NT2/D1 (cell line): ENCODE measurements around the gene TBPL1.
"Not testable (repeated sequence)": the region's sequence is repeated elsewhere in the genome, so short reads cannot be mapped to it uniquely, and the experiment has no call there.

ENCODE experiments used
- DNase-seq: peaks from one replicate; pipeline ENCODE4 v3.0.0-alpha.2; 2011; ENCODE audit warnings: low read depth, low spot score
- H3K27me3 ChIP-seq: 2 replicates; pipeline ENCODE4 v1.6.0; 2011; ENCODE audit warnings: mild to moderate bottlenecking; ENCODE audit not compliant: insufficient read length, insufficient read depth
- H3K36me3 ChIP-seq: 2 replicates; pipeline ENCODE4 v1.6.1; 2011; ENCODE audit warnings: mild to moderate bottlenecking, low read length, mixed read lengths; ENCODE audit not compliant: insufficient read depth, insufficient read length
- H3K4me1 ChIP-seq: 2 replicates; pipeline ENCODE4 v1.5.1; 2011; ENCODE audit not compliant: insufficient read depth, insufficient read length
- H3K4me3 ChIP-seq: 2 replicates; pipeline ENCODE4 v1.5.1; 2011; ENCODE audit warnings: low read depth; ENCODE audit not compliant: insufficient read length
- H3K9ac ChIP-seq: 2 replicates; pipeline ENCODE4 v1.6.0; 2011; ENCODE audit warnings: low read depth; ENCODE audit not compliant: insufficient read length
- H3K9me3 ChIP-seq: 2 replicates; pipeline ENCODE4 v1.5.1; 2011; ENCODE audit warnings: mild to moderate bottlenecking, low read length; ENCODE audit not compliant: insufficient read depth
- SUZ12 ChIP-seq: IDR thresholded peaks from 2 replicates; pipeline ENCODE4 v1.6.1; 2011; ENCODE audit not compliant: insufficient read length, insufficient read depth; ENCODE audit errors: extremely low read depth
- YY1 ChIP-seq: IDR thresholded peaks from 2 replicates; pipeline ENCODE4 v1.6.1; 2011; ENCODE audit not compliant: insufficient read length, insufficient read depth
- ZNF274 ChIP-seq: IDR thresholded peaks from 2 replicates; pipeline ENCODE4 v1.6.1; 2011; ENCODE audit warnings: mild to moderate bottlenecking, low read depth, low read length

Gene TBPL1

GRCh38 chr6:133959667-133960368 is 6.8 kb downstream of the TBPL1 start:
- Histone ChIP-seq H3K9ac (no peak overlapping the region), H3K4me1 (no peaks in the 10 kb centered on the region)
- DNase-seq = no peak

GRCh38 chr6:133961831-133962230 is 8.8 kb downstream of the TBPL1 start:
- no peak overlapping the region for H3K4me3 ChIP-seq
- H3K36me3 ChIP-seq = peaks cover 2% of the 10 kb centered on the region
- H3K4me1 ChIP-seq = no peaks in the 10 kb centered on the region
- no peak for TF ChIP-seq SUZ12
- no peak for TF ChIP-seq YY1
- TF ChIP-seq ZNF274 = no peak
- no peak for DNase-seq
- H3K27me3 ChIP-seq = no peaks in the 10 kb centered on the region
- H3K9me3 ChIP-seq = no peaks in the 10 kb centered on the region
- no peak overlapping the region for H3K9ac ChIP-seq

More at GRCh38 chr6:133959667-133960368, 6.8 kb downstream of the TBPL1 start:
- Histone ChIP-seq H3K4me3 (no peak overlapping the region), H3K27me3 (no peaks in the 10 kb centered on the region), H3K9me3 (no peaks in the 10 kb centered on the region), H3K36me3 (peaks cover 2% of the 10 kb centered on the region)
- TF ChIP-seq SUZ12 (no peak), ZNF274 (no peak), YY1 (no peak)

- Histone ChIP-seq H3K27me3 (no peaks in the 10 kb centered on the region), H3K36me3 (peaks cover 2% of the 10 kb centered on the region), H3K9ac (no peak overlapping the region), H3K4me3 (no peak overlapping the region), H3K9me3 (no peaks in the 10 kb centered on the region), H3K4me1 (no peaks in the 10 kb centered on the region)
- DNase-seq = no peak
- no peak for TF ChIP-seq YY1
- TF ChIP-seq ZNF274 = no peak
- no peak for TF ChIP-seq SUZ12
Observed at GRCh38 chr6:133964052-133964451, 11.0 kb downstream of the TBPL1 start.

GRCh38 chr6:133964702-133965101 is 11.7 kb downstream of the TBPL1 start:
- TF ChIP-seq SUZ12 (no peak), YY1 (no peak), ZNF274 (no peak)
- Histone ChIP-seq H3K27me3 (no peaks in the 10 kb centered on the region), H3K4me3 (no peak overlapping the region), H3K36me3 (no peaks in the 10 kb centered on the region), H3K4me1 (no peaks in the 10 kb centered on the region), H3K9me3 (no peaks in the 10 kb centered on the region), H3K9ac (no peak overlapping the region)
- no peak for DNase-seq

GRCh38 chr6:133965817-133966360 is 12.9 kb downstream of the TBPL1 start:
- TF ChIP-seq YY1 (no peak), SUZ12 (no peak), ZNF274 (no peak)
- no peaks in the 10 kb centered on the region for H3K4me1 ChIP-seq
- no peaks in the 10 kb centered on the region for H3K36me3 ChIP-seq
- H3K4me3 ChIP-seq = no peak overlapping the region
- no peak overlapping the region for H3K9ac ChIP-seq
- no peaks in the 10 kb centered on the region for H3K9me3 ChIP-seq
- DNase-seq = no peak
- H3K27me3 ChIP-seq = no peaks in the 10 kb centered on the region

GRCh38 chr6:133966654-133967329 is 13.8 kb downstream of the TBPL1 start:
- Histone ChIP-seq H3K36me3 (no peaks in the 10 kb centered on the region), H3K9ac (no peak overlapping the region), H3K9me3 (no peaks in the 10 kb centered on the region), H3K27me3 (no peaks in the 10 kb centered on the region), H3K4me1 (no peaks in the 10 kb centered on the region), H3K4me3 (no peak overlapping the region)
- no peak for TF ChIP-seq YY1
- no peak for TF ChIP-seq SUZ12
- no peak for TF ChIP-seq ZNF274
- DNase-seq = no peak

- no peak for DNase-seq
- no peaks in the 10 kb centered on the region for H3K36me3 ChIP-seq
- H3K9ac ChIP-seq = no peak overlapping the region
- no peaks in the 10 kb centered on the region for H3K27me3 ChIP-seq
- no peaks in the 10 kb centered on the region for H3K4me1 ChIP-seq
- no peak for TF ChIP-seq YY1
- H3K4me3 ChIP-seq = no peak overlapping the region
- no peaks in the 10 kb centered on the region for H3K9me3 ChIP-seq
Observed at GRCh38 chr6:133967347-133967746, 14.3 kb downstream of the TBPL1 start.

DNA sequence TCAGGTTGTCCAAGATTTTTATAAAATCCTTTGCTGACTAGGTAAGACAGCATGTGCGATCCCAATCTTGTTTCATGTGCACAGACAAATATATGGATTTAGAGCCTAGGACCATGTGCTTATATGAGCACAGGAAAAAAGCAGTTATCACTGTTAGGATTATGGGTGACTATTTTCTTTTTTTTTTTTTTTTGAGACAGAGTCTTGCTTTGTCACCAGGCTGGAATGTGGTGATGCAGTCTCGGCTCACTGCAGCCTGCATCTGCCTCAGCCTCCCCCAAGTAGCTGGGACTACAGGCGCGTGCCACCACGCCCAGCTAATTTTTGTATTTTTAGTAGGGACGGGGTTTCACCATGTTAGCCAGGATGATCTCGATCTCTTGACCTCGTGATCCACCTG is 14.8 kb downstream of the TBPL1 start:
- H3K4me1 ChIP-seq, H3K4me3 ChIP-seq, H3K9me3 ChIP-seq, H3K36me3 ChIP-seq, H3K27me3 ChIP-seq, H3K9ac ChIP-seq, DNase-seq: not testable (repeated sequence)
